Measurements from ENCODE around the gene DOK6. TPM values are rescaled to one million over a fixed set of nuclear protein-coding genes. Genes with fewer than 3 reads are reported as not detected.

DOK6 gene
- total RNA-seq, 2 experiments from 2014 or later: not detected

DNA sequence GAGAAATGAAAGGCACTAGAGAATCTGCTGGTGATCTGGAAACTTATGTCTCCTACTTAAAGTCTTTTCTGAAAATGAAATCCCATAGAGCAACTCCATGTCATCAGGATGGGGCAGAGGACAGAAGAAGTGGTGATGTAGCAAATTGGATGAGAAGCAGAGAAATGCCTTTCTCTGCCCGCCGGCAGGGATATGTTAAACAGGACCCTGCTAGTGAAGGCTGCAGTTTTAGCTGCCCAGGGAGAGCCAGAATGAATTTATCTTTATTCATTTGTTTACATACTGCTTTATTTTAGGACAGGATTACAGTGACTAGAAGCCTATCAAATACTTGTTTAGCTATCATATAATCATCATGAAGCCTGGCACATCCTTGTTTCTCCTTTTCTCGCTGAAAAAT lies 247.0 kb downstream of the DOK6 start:
- H2AFZ ChIP-seq (ENCODE audit: low read length): no peak overlapping the region
- no peak overlapping the region for H3K27ac ChIP-seq (ENCODE audit: low read depth, low read length, poor library complexity, severe bottlenecking)
- no peaks in the 10 kb centered on the region for H3K4me1 ChIP-seq (ENCODE audit: insufficient read depth, low read length, poor library complexity, severe bottlenecking)
- ChIA-PET CTCF (ENCODE audit: unreplicated experiment) (no interaction called here), POLR2A (interaction anchor here (0.9 kb wide), 1 partner anchor 22 kb away, joined by 3 read pairs; no protein-coding TSS in a partner anchor)
- H4K20me1 ChIP-seq (ENCODE audit: insufficient read depth, low read length): no peaks in the 10 kb centered on the region
- no peak overlapping the region for H3K4me2 ChIP-seq (ENCODE audit: low read length)
- no peaks in the 10 kb centered on the region for H3K9me2 ChIP-seq (ENCODE audit: insufficient read depth, low read length)
- no peak for DNase-seq (ENCODE audit: low spot score)
- intact Hi-C loops (cut with micrococcal nuclease; ENCODE audit: unreplicated experiment): no loop called here
- H3K4me3 ChIP-seq (ENCODE audit: low read depth, low read length, poor library complexity, severe bottlenecking): no peak overlapping the region
- H3K9me3 ChIP-seq (ENCODE audit: low read length): no peaks in the 10 kb centered on the region
- TF ChIP-seq EZH2phosphoT487 (IDR thresholded peaks at IDR 0.05; ENCODE audit: borderline replicate concordance, low read depth, low read length): no peak
- TF ChIP-seq, protein P1, sequence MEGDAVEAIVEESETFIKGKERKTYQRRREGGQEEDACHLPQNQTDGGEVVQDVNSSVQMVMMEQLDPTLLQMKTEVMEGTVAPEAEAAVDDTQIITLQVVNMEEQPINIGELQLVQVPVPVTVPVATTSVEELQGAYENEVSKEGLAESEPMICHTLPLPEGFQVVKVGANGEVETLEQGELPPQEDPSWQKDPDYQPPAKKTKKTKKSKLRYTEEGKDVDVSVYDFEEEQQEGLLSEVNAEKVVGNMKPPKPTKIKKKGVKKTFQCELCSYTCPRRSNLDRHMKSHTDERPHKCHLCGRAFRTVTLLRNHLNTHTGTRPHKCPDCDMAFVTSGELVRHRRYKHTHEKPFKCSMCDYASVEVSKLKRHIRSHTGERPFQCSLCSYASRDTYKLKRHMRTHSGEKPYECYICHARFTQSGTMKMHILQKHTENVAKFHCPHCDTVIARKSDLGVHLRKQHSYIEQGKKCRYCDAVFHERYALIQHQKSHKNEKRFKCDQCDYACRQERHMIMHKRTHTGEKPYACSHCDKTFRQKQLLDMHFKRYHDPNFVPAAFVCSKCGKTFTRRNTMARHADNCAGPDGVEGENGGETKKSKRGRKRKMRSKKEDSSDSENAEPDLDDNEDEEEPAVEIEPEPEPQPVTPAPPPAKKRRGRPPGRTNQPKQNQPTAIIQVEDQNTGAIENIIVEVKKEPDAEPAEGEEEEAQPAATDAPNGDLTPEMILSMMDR (conservative IDR thresholded peaks at IDR 0.05; ENCODE audit: low read length): no peak
- no TSS peak for BruUV-seq (replicated peaks)
- no peaks in the 10 kb centered on the region for H3K36me3 ChIP-seq (ENCODE audit: insufficient read depth, low read length)
- no peaks in the 10 kb centered on the region for H3K79me2 ChIP-seq (ENCODE audit: insufficient read depth, low read depth, low read length)

- TF ChIP-seq, protein P1 (conservative IDR thresholded peaks at IDR 0.05; ENCODE audit: low read length): no peak
- TF ChIP-seq EZH2phosphoT487 (IDR thresholded peaks at IDR 0.05; ENCODE audit: borderline replicate concordance, low read depth, low read length): no peak
- Histone ChIP-seq H3K4me2 (ENCODE audit: low read length) (no peak overlapping the region), H3K79me2 (ENCODE audit: insufficient read depth, low read depth, low read length) (no peaks in the 10 kb centered on the region), H3K36me3 (ENCODE audit: insufficient read depth, low read length) (no peaks in the 10 kb centered on the region), H3K9me3 (ENCODE audit: low read length) (no peaks in the 10 kb centered on the region), H3K4me3 (ENCODE audit: low read depth, low read length, poor library complexity, severe bottlenecking) (no peak overlapping the region), H4K20me1 (ENCODE audit: insufficient read depth, low read length) (no peaks in the 10 kb centered on the region), H3K4me1 (ENCODE audit: insufficient read depth, low read length, poor library complexity, severe bottlenecking) (no peaks in the 10 kb centered on the region), H2AFZ (ENCODE audit: low read length) (no peak overlapping the region), H3K27ac (ENCODE audit: low read depth, low read length, poor library complexity, severe bottlenecking) (no peak overlapping the region), H3K9me2 (ENCODE audit: insufficient read depth, low read length) (no peaks in the 10 kb centered on the region)
- no TSS peak for BruUV-seq (replicated peaks)
- POLR2A ChIA-PET: interaction anchor here (0.9 kb wide), 1 partner anchor 21 kb away, joined by 3 read pairs; no protein-coding TSS in a partner anchor
- CTCF ChIA-PET (ENCODE audit: unreplicated experiment): no interaction called here
- DNase-seq (ENCODE audit: low spot score): no peak
- intact Hi-C loops (cut with micrococcal nuclease; ENCODE audit: unreplicated experiment): no loop called here
Measured at GRCh38 chr18:69648486-69648885, 247.8 kb downstream of the DOK6 start.

GRCh38 chr18:69649684-69650083 lies 249.0 kb downstream of the DOK6 start:
- no peak overlapping the region for H2AFZ ChIP-seq (ENCODE audit: low read length)
- intact Hi-C loops (cut with micrococcal nuclease; ENCODE audit: unreplicated experiment): no loop called here
- no peak overlapping the region for H3K4me3 ChIP-seq (ENCODE audit: low read depth, low read length, poor library complexity, severe bottlenecking)
- H4K20me1 ChIP-seq (ENCODE audit: insufficient read depth, low read length): no peaks in the 10 kb centered on the region
- no peak for DNase-seq (ENCODE audit: low spot score)
- H3K9me2 ChIP-seq (ENCODE audit: insufficient read depth, low read length): no peaks in the 10 kb centered on the region
- no peaks in the 10 kb centered on the region for H3K9me3 ChIP-seq (ENCODE audit: low read length)
- BruUV-seq (replicated peaks): no TSS peak
- no peaks in the 10 kb centered on the region for H3K36me3 ChIP-seq (ENCODE audit: insufficient read depth, low read length)
- ChIA-PET CTCF (ENCODE audit: unreplicated experiment) (no interaction called here), POLR2A (no interaction called here)
- TF ChIP-seq, protein P1 (conservative IDR thresholded peaks at IDR 0.05; ENCODE audit: low read length): no peak
- no peak for TF ChIP-seq EZH2phosphoT487 (IDR thresholded peaks at IDR 0.05; ENCODE audit: borderline replicate concordance, low read depth, low read length)
- no peaks in the 10 kb centered on the region for H3K79me2 ChIP-seq (ENCODE audit: insufficient read depth, low read depth, low read length)
- no peaks in the 10 kb centered on the region for H3K4me1 ChIP-seq (ENCODE audit: insufficient read depth, low read length, poor library complexity, severe bottlenecking)
- no peak overlapping the region for H3K4me2 ChIP-seq (ENCODE audit: low read length)
- H3K27ac ChIP-seq (ENCODE audit: low read depth, low read length, poor library complexity, severe bottlenecking): no peak overlapping the region
